Posterior cingulate gyrus (tissue), 11 donors: Measurements from ENCODE around the gene PLIN4.
A peak's percentile ranks its signal among the peaks of the same experiment; 100 is the strongest.
"Not testable (repeated sequence)": the region's sequence is repeated elsewhere in the genome, so short reads cannot be mapped to it uniquely, and the experiment has no call there.

Experiments used
- DNase-seq, 10 donors: peaks; one replicate each; pipeline versions ENCODE4 v3.0.0 to v3.0.0-alpha.2; 2020 to 2021; ENCODE audit warnings: mixed read lengths in 3 of 10
- intact Hi-C: fragments of 100-400 bp; cut with DNase I; formaldehyde crosslinking; loops from one replicate; pipeline ENCODE4 v1.15.1; 2023

PLIN4 gene, protein sequence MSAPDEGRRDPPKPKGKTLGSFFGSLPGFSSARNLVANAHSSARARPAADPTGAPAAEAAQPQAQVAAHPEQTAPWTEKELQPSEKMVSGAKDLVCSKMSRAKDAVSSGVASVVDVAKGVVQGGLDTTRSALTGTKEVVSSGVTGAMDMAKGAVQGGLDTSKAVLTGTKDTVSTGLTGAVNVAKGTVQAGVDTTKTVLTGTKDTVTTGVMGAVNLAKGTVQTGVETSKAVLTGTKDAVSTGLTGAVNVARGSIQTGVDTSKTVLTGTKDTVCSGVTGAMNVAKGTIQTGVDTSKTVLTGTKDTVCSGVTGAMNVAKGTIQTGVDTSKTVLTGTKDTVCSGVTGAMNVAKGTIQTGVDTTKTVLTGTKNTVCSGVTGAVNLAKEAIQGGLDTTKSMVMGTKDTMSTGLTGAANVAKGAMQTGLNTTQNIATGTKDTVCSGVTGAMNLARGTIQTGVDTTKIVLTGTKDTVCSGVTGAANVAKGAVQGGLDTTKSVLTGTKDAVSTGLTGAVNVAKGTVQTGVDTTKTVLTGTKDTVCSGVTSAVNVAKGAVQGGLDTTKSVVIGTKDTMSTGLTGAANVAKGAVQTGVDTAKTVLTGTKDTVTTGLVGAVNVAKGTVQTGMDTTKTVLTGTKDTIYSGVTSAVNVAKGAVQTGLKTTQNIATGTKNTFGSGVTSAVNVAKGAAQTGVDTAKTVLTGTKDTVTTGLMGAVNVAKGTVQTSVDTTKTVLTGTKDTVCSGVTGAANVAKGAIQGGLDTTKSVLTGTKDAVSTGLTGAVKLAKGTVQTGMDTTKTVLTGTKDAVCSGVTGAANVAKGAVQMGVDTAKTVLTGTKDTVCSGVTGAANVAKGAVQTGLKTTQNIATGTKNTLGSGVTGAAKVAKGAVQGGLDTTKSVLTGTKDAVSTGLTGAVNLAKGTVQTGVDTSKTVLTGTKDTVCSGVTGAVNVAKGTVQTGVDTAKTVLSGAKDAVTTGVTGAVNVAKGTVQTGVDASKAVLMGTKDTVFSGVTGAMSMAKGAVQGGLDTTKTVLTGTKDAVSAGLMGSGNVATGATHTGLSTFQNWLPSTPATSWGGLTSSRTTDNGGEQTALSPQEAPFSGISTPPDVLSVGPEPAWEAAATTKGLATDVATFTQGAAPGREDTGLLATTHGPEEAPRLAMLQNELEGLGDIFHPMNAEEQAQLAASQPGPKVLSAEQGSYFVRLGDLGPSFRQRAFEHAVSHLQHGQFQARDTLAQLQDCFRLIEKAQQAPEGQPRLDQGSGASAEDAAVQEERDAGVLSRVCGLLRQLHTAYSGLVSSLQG (N-terminal part only)

DNA sequence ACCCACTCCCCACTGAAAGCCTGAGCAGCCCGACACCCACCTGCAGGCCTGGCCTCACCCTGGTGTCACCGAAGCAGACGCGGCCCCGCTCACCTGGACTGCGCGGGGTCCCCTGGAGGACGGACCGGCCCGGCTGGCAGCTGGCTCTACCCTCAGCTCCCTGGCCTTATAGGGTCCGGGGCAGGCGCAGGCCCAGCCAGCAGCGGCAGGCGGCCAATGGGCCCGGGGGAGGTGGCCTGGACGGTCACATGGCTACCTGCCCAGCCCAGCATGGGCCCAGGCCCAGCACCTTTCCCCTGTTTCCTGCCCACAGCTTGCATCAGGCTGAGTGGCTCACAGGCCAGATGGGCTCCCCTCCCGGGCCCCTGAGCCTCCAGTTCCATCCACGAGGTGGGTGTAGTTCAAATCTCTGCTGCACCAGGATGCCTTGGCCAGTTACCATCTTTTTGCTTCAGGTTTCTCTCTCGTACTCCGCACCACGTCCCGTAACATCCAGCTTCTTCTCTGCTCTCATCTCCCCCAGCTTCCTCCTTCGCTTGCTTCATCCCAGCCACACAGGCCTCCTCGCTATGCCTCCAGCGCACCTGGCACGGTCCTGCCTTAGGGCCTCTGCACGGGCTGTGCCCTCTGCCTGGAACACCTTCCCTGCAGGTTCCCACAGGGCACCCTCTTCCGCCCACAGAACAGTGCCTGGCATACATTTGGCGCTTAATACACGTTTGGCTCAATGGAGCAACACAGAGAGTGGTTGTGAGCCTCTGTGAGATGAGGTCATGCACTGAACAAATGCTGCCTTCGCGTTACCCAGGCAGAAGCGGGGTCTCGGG, at the start of gene PLIN4:
Gene PLIN4, minus strand, starts transcription at position 142 of the 827 bp plus-strand sequence. CDS start 214 bp downstream, outside the sequence.
- intact Hi-C loops, result no loop called here
- DNase-seq, result peak in 5 of 10 donors; percentile 29 to 81 (median 51)

DNA sequence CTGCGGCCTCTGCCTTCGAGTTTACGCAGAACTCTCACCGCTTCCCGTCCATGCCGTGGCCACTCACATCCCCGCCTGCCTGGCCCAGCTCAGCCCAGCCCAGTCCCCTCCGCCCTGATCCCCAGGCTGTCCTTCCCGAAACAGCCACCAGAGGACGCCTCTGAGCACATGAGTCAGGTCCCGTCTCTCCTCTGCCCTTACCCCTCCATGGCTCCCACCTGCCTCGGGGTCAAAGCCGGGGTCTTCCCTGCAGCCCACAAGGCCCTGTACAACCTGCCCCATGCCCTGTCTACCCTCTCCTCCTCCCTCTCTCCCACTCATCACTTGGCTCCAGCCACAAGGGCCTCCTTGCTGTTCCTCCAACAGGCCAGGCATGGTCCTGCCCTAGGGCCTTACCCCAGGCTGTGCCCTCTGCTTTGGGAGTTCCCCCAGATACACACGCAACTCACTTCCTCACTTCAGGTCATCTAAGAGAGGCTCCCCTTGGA, 49.3 kb upstream of the PLIN4 start:
- intact Hi-C loops, result no loop called here
- DNase-seq, result peak in 6 of 10 donors; percentile 30 to 92 (median 47)

DNA sequence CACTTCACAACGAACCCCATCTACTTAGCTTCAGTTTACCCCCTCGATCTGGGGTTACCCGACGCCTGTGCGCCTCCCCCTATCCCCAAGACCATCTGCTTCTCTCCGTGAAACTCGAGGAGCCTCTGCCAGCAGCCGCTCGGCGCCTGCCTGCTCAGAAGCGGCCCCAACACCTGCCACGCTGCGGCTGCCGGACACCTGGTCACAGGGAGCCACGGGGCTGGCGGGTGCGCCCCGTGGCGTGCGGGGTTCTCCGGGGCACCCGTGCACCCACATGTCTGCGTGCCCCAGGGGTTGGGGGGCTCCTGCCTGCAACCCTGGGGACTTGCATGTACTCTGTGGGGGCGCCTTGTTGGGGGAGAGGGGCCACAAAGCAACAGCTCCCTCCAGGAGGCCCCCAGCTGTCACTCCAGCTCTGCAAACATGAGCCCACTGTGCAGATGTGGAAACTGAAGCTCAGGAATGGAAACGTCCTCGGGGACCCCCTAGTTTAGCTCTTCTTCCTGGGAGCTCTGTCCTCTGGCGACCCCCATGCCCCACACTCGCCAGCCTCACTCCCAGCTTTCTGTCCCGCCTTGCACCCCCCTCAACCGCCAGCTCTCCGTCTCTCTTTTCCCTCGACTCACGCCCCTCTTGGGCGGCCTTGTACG, 48.2 kb upstream of the PLIN4 start:
- DNase-seq, result no peak
- intact Hi-C loops, result no loop called here

DNA sequence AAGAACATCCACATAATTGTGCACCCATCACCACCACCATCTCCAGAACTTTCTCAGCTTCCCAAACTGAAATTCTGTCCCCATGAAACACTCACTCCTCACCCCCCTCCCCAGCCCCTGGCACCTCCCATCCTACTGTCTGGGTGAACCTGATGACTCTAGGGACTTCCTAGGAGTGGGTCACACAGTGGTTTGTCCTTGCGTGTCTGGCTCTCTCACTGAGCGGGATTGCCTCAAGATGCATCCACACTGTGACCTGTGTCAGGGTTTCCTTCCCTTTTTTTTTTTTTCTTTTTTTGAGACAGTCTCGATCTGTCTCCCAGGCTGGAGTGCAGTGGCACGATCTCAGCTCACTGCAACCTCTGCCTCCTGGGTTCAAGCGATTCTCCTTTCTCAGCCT, 45.3 kb upstream of the PLIN4 start:
- DNase-seq, intact Hi-C loops: not testable (repeated sequence)

- DNase-seq, intact Hi-C loops: not testable (repeated sequence)
Measured at GRCh38 chr19:4562085-4562484, 43.8 kb upstream of the PLIN4 start.

- DNase-seq, result peak in 2 of 10 donors; percentile 27 to 71
- intact Hi-C loops, result loop anchor here (5.0 kb wide), 1 partner anchor 78 kb away; the partner anchor contains the start of gene TNFAIP8L1
Measured at GRCh38 chr19:4559569-4559968, 41.3 kb upstream of the PLIN4 start, which contains the start of gene SEMA6B. TSS of gene SEMA6B (minus strand) at chr19:4559684. CDS start at chr19:4558457, 1,227 bp downstream.

- peak in 2 of 10 donors; percentile 37 to 70 for DNase-seq
- intact Hi-C loops, result loop anchor here (5.0 kb wide), 1 partner anchor 79 kb away; the partner anchor contains the start of gene TNFAIP8L1
Measured at GRCh38 chr19:4557971-4558941, 40.0 kb upstream of the PLIN4 start.

GRCh38 chr19:4557144-4557970, 39.1 kb upstream of the PLIN4 start:
- intact Hi-C loops, result loop anchor here (5.0 kb wide), 1 partner anchor 80 kb away; the partner anchor contains the start of gene TNFAIP8L1
- peak in 1 of 10 donors; percentile 51 for DNase-seq

DNA sequence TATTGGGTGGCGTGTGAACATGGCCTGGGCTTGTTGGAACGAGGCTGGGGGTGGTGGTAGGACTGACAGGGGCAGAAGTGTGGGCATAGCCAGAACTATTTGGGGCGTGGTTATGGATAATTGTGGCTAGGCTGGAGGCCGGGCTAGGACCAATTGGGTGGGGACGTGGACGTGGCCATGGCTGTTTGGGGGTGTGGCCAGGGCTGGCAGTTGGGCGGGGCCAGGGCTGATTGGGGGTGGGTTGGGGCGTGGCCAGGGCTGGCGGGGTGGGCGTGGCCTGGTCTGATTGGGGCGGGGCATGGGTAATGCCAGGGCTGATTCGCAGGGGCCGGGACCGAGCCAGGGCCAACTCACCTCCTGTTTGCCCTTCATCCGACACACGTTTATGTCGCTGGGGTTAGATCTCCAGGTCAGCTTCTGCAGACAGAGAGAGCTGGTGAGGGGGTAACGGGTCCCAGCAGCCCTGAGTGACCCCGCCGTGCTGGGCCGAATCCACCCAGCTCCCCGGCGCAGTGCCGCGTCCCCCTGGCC, 38.4 kb upstream of the PLIN4 start:
- peak in 1 of 10 donors; percentile 67 for DNase-seq
- intact Hi-C loops, result loop anchor here (5.0 kb wide), 1 partner anchor 81 kb away; the partner anchor contains the start of gene TNFAIP8L1

DNA sequence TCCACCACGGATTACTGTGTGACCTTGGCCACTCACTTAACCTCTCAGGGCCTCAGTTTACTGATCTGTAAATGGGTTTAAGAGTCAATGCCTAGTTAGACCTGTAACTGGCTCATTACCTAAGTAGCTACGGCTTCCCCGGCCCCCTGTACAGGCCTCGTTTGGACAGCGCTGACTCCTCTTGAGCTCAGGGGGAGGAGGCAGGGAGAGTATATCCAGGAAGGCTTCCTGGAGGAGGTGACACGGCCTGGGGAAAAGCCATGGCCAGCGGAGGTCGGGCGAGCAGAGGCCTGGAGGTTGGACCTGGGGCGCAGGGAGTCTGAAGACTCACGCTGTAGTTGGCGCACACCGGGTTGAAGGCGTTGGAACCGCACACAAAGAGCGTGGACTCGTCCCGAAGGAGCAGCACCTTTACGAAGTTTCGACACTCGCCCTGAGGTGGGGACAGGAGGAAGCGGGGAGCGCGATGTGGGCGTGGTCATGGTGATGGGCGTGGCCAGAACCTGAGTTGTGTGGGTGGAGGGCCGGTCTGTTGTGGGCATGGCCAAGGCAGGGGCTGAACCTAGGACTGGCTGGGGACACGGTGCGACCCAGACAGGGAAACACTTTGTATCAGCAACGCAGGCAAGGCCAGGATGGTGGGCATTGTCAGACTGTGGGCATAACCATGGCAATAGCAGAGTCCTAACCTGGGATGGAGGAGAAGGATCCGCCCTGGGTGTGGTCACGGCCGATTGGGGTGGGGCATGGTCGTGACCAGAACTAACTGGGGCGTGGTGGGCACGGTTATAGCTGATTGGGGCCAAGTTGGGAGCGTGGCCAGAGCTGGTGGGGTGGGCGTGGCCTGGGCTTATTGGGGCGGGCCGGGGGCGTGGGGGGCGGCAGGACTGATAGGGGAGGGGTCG, 37.6 kb upstream of the PLIN4 start:
- DNase-seq, result no peak
- intact Hi-C loops, result loop anchor here (5.0 kb wide), 1 partner anchor 81 kb away; the partner anchor contains the start of gene TNFAIP8L1

DNA sequence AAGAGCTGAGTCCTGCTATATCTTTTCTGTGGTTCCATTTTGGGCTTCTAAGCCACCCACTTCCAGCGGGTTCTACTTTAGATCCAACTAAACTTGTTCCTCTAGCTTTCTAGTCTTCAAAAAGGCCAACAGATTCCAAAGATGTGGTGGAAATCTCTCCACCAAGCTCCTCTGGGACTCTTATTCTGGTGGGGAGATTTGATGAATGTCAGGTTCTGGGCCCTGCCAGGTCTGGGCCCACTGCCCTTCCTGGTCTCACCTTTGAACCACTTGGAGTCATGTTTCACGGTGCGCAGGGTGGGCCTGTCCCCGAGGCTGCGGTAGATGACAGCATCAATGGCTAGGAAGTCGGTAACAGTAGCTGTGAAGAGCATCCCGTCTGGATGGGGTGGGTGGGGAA, 36.4 kb upstream of the PLIN4 start:
- intact Hi-C loops, result loop anchor here (5.0 kb wide), 1 partner anchor 83 kb away; the partner anchor contains the start of gene TNFAIP8L1
- no peak for DNase-seq

- DNase-seq, result no peak
- intact Hi-C loops, result no loop called here
Measured at GRCh38 chr19:4553775-4554174, 35.5 kb upstream of the PLIN4 start.

DNA sequence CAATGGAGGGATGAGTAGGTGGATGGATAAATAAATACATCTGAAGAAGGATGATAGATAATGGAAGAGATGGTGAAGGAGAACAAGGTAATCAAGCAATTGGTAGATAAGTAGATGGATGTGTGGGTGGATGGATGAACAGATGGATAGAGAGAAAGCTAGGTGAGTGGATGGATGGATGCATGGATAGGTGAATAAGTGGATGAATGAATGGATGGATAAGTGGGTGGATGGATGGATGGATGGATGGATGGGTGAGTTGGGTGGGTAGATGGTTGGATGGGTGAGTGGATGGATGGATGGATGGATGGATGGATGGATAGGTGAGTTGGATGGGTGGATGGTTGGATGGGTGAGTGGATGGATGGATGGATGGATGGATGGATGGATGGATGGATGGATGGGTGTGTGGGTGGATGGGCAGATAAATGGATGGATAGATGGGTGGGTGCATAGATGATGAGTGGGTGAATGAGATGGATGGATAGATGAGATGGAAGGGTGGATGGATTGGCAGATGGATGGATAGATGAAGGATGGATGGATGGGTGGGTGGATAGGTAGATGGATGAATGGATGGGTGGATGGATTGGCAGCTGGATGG, 34.9 kb upstream of the PLIN4 start:
- intact Hi-C loops, result no loop called here
- DNase-seq, result no peak

DNA sequence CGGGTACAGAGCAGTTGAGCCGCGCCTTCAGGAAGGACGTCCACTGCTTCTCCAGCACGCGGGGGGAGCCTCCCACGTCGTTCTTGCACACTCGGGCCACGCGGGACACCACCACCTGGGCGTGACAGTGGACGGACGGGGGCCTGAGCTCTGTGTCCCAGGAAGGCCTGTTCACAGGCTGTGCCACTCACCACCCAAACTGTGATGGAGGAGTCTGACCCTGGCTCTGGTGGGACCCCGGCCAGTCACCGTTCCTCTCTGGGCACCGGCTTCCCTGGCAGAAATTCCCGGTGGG, 34.2 kb upstream of the PLIN4 start:
- no peak for DNase-seq
- intact Hi-C loops, result no loop called here
